HepG2 (cell line): ENCODE data around the gene SEMA4A. TPM values are rescaled to one million over a fixed set of nuclear protein-coding genes. Genes with fewer than 3 reads are reported as not detected.

ENCODE experiments used
- EP300 ChIP-seq, 3 experiments: sonication (generic) in 1 of 3; formaldehyde crosslinking in 1 of 3; IDR thresholded peaks; 2 replicates each; pipeline versions ENCODE4 v1.5.1 to v1.6.1; 2011 to 2020; ENCODE audit warnings: low read depth in 2 of 3, low read length in 2 of 3, borderline replicate concordance in 1 of 3, improper control_type of control experiment in 1 of 3, mild to moderate bottlenecking in 1 of 3, missing genetic modification reagents in 1 of 3, moderate library complexity in 1 of 3
- FOXC1 ChIP-seq: sonication (generic); formaldehyde crosslinking; IDR thresholded peaks from 2 replicates; pipeline ENCODE4 v1.8.0; 2022; ENCODE audit warnings: mild to moderate bottlenecking, missing genetic modification reagents, borderline replicate concordance
- HCFC1 ChIP-seq: fragments of 150-350 bp; IDR thresholded peaks from 2 replicates; pipeline ENCODE4 v1.6.1; 2014; ENCODE audit warnings: low read depth, low read length
- HMG20A ChIP-seq: IDR thresholded peaks from 2 replicates; pipeline ENCODE4 v1.6.1; 2016; ENCODE audit warnings: borderline replicate concordance
- NFAT5 ChIP-seq: sonication (generic); formaldehyde crosslinking; IDR thresholded peaks from 2 replicates; pipeline ENCODE4 v1.4.0; 2020; ENCODE audit warnings: missing genetic modification reagents
- NONO ChIP-seq, 2 experiments: fragments of 450-650 bp in 1 of 2; sonication (generic) in 1 of 2; formaldehyde crosslinking in 1 of 2; IDR thresholded peaks in 1 of 2; conservative IDR thresholded peaks in 1 of 2; 2 replicates each; pipeline versions ENCODE4 v1.6.1 to v1.8.0; 2017 to 2022; ENCODE audit warnings: mild to moderate bottlenecking in 1 of 2, missing genetic modification reagents in 1 of 2, moderate library complexity in 1 of 2
- NR2C2 ChIP-seq: sonication (generic); formaldehyde crosslinking; IDR thresholded peaks from 2 replicates; pipeline ENCODE4 v1.4.0; 2020; ENCODE audit warnings: missing genetic modification reagents, mild to moderate bottlenecking, moderate library complexity, borderline replicate concordance
- PAX8 ChIP-seq: sonication (generic); formaldehyde crosslinking; IDR thresholded peaks from 2 replicates; pipeline ENCODE4 v1.8.0; 2022; ENCODE audit warnings: mild to moderate bottlenecking, missing genetic modification reagents, borderline replicate concordance
- POLR2G ChIP-seq: fragments of 200-400 bp; formaldehyde crosslinking; IDR thresholded peaks from 2 replicates; pipeline ENCODE4 v1.6.1; 2018; ENCODE audit warnings: mild to moderate bottlenecking, low read depth, low read length, moderate library complexity
- ZC3H4 ChIP-seq: sonication (generic); formaldehyde crosslinking; IDR thresholded peaks from 2 replicates; pipeline ENCODE4 v1.4.0; 2020; ENCODE audit warnings: missing genetic modification reagents, borderline replicate concordance
- ZNF138 ChIP-seq: sonication (generic); formaldehyde crosslinking; IDR thresholded peaks from 2 replicates; pipeline ENCODE4 v1.5.0; 2020; ENCODE audit warnings: mild to moderate bottlenecking, low read depth, missing genetic modification reagents
- ZNF501 ChIP-seq: sonication (generic); formaldehyde crosslinking; IDR thresholded peaks from 2 replicates; pipeline ENCODE4 v1.5.1; 2020; ENCODE audit warnings: mild to moderate bottlenecking, moderate library complexity, missing genetic modification reagents
- ZNF607 ChIP-seq: sonication (generic); formaldehyde crosslinking; IDR thresholded peaks from 2 replicates; pipeline ENCODE4 v1.5.1; 2020; ENCODE audit warnings: missing genetic modification reagents, mild to moderate bottlenecking, borderline replicate concordance
- ZNF883 ChIP-seq: sonication (generic); formaldehyde crosslinking; IDR thresholded peaks from 2 replicates; pipeline ENCODE4 v1.5.1; 2020; ENCODE audit warnings: mild to moderate bottlenecking, missing genetic modification reagents; ENCODE audit errors: not compliant biosample characterization
- ZSCAN5A ChIP-seq: sonication (generic); formaldehyde crosslinking; IDR thresholded peaks from 2 replicates; pipeline ENCODE4 v1.8.0; 2022; ENCODE audit warnings: mild to moderate bottlenecking, missing genetic modification reagents, borderline replicate concordance
- polyA plus RNA-seq, 8 experiments: library from polyadenylated mRNA; depleted of rRNA in 3 of 8; stranded (reverse) in 7 of 8; unstranded in 1 of 8; fragments of >200 nt; fragmentation: Illumina TruSeq in 4 of 8; extraction: Trizol in 4 of 8; gene quantifications; 2 replicates each; pipeline versions ENCODE4 v1.2.1 to v1.2.3, GENCODE V29; 2011 to 2016; ENCODE audit warnings: low read depth in 4 of 8, missing spikeins in 1 of 8, mixed read lengths in 1 of 8; ENCODE audit not compliant: insufficient read depth in 1 of 8
- total RNA-seq, 5 experiments: library from RNA; depleted of rRNA; stranded (reverse); fragments of >200 nt; fragmentation: Illumina TruSeq; extraction: Trizol; gene quantifications; 2 replicates each; pipeline ENCODE4 v1.2.3, GENCODE V29; 2016; ENCODE audit warnings: low read depth in 1 of 5
- TF ChIP-seq, protein P1 (sequence below): sonication (generic); formaldehyde crosslinking; IDR thresholded peaks from 2 replicates; pipeline ENCODE4 v1.4.0; 2020; ENCODE audit warnings: missing genetic modification reagents
- TF ChIP-seq, protein P2 (sequence below): IDR thresholded peaks from 2 replicates; pipeline ENCODE4 v1.6.1; 2016; ENCODE audit warnings: missing compliant biosample characterization, missing genetic modification reagents, borderline replicate concordance

The SEMA4A gene
- total and polyA plus RNA-seq, 2 of the 13 experiments (the other 11 are each of a cell fraction or from before 2014, with no cell fraction given): 0.09 to 0.20 TPM

DNA sequence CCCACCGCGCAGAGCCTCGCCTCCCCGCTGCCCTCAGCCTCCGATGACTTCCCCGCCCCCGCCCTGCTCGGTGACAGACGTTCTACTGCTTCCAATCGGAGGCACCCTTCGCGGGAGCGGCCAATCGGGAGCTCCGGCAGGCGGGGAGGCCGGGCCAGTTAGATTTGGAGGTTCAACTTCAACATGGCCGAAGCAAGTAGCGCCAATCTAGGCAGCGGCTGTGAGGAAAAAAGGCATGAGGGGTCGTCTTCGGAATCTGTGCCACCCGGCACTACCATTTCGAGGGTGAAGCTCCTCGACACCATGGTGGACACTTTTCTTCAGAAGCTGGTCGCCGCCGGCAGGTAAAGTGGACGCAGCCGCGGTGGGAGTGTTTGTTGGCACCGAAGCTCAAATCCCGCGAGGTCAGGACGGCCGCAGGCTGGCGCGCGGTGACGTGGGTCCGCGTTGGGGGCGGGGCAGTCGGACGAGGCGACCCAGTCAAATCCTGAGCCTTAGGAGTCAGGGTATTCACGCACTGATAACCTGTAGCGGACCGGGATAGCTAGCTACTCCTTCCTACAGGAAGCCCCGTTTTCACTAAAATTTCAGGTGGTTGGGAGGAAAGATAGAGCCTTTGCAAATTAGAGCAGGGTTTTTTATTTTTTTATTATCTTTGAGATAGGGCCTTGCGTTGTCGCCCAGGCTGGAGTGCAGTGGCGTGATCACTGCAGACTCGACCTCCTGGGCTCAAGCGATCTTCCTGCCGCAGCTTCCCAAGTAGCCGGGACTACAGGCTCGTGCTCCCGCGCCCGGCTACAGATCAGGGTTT is 59.7 kb downstream of the SEMA4A start, which contains the start of gene PMF1 (continued):
- TF ChIP-seq ZNF883 (CRISPR knock-in tag) (peak; percentile 64), ZNF501 (CRISPR knock-in tag) (peak; percentile 98), NR2C2 (CRISPR knock-in tag) (peak; percentile 68), HMG20A (CRISPR knock-in tag) (no peak), EP300 (IDR thresholded peaks at IDR 0.05; ENCODE audit: low read depth in 2 of 2, low read length in 2 of 2) (no peak), EP300 (CRISPR knock-in tag; IDR thresholded peaks at IDR 0.05; ENCODE audit: borderline replicate concordance) (peak; percentile 40; the same call in 1 of the 2 replicates), ZC3H4 (no peak; the same call in 1 of the 2 replicates), PAX8 (CRISPR knock-in tag) (peak; percentile 96; the same call in 1 of the 2 replicates), NFAT5 (peak; percentile 66; the same call in 1 of the 2 replicates), HCFC1 (no peak; the same call in 1 of the 2 replicates), ZNF607 (peak; percentile 81), POLR2G (peak; percentile 92), ZSCAN5A (CRISPR knock-in tag) (peak; percentile 82; the same call in 1 of the 2 replicates), FOXC1 (CRISPR knock-in tag) (peak; percentile 56; the same call in 1 of the 2 replicates), NONO (IDR thresholded peaks at IDR 0.05) (no peak), NONO (CRISPR knock-in tag; conservative IDR thresholded peaks at IDR 0.05) (peak; percentile 74), ZNF138 (no peak)
- TF ChIP-seq, protein P1, sequence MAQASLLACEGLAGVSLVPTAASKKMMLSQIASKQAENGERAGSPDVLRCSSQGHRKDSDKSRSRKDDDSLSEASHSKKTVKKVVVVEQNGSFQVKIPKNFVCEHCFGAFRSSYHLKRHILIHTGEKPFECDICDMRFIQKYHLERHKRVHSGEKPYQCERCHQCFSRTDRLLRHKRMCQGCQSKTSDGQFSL (CRISPR knock-in tag): peak; percentile 59; the same call in 1 of the 2 replicates
- TF ChIP-seq, protein P2, sequence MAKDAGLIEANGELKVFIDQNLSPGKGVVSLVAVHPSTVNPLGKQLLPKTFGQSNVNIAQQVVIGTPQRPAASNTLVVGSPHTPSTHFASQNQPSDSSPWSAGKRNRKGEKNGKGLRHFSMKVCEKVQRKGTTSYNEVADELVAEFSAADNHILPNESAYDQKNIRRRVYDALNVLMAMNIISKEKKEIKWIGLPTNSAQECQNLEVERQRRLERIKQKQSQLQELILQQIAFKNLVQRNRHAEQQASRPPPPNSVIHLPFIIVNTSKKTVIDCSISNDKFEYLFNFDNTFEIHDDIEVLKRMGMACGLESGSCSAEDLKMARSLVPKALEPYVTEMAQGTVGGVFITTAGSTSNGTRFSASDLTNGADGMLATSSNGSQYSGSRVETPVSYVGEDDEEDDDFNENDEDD (CRISPR knock-in tag): peak; percentile 58; the same call in 1 of the 2 replicates
